Transverse colon (tissue), 4 donors: ENCODE results near the gene MUC4. TPM values are rescaled to one million over a fixed set of nuclear protein-coding genes. Genes with fewer than 3 reads are reported as not detected.

Experiments
- DNase-seq: peaks from one replicate; pipeline ENCODE4 v3.0.0-alpha.2; 2019
- H3K27ac ChIP-seq, 4 donors: fragments of 200-600 bp; sonication (generic); 2 replicates each; pipeline ENCODE4 v1.5.1; 2016 to 2018; ENCODE audit warnings: inconsistent platforms in 4 of 4
- H3K27me3 ChIP-seq: fragments of 200-600 bp; sonication (generic); 2 replicates; pipeline ENCODE4 v1.5.1; 2017; ENCODE audit warnings: inconsistent platforms
- H3K36me3 ChIP-seq, 4 donors: fragments of 200-600 bp; sonication (generic); 2 replicates each; pipeline ENCODE4 v1.5.1; 2017 to 2019; ENCODE audit warnings: inconsistent platforms in 4 of 4
- H3K4me1 ChIP-seq, 4 donors: fragments of 200-600 bp; sonication (generic); 2 replicates each; pipeline ENCODE4 v1.5.1; 2017 to 2020; ENCODE audit warnings: inconsistent platforms in 4 of 4
- H3K4me3 ChIP-seq, 4 donors: fragments of 200-600 bp; sonication (generic); 1 replicate in 1 of 4; 2 replicates in 3 of 4; pipeline versions ENCODE4 v1.5.1 to v1.6.1; 2017 to 2019; ENCODE audit warnings: inconsistent platforms in 4 of 4
- H3K9me3 ChIP-seq, 2 donors: fragments of 200-600 bp; sonication (generic); 2 replicates each; pipeline ENCODE4 v1.5.1; 2017 to 2019; ENCODE audit warnings: inconsistent platforms in 2 of 2
- CTCF ChIP-seq, 5 experiments: fragments of 200-600 bp in 3 of 5; fragments of 450-650 bp in 2 of 5; sonication (generic) in 3 of 5; IDR thresholded peaks; 1 replicate in 2 of 5; 2 replicates in 3 of 5; pipeline ENCODE4 v1.5.1; 2016 to 2017; ENCODE audit warnings: antibody characterized with exemption in 5 of 5, inconsistent platforms in 3 of 5, mild to moderate bottlenecking in 2 of 5, moderate library complexity in 1 of 5
- EP300 ChIP-seq: sonication (generic); formaldehyde crosslinking; IDR thresholded peaks from one replicate; pipeline ENCODE4 v1.6.1; 2017; ENCODE audit warnings: antibody characterized with exemption, low read depth
- POLR2A ChIP-seq: fragments of 450-650 bp; IDR thresholded peaks from one replicate; pipeline ENCODE4 v1.6.1; 2016; ENCODE audit warnings: antibody characterized with exemption, mild to moderate bottlenecking, moderate library complexity
- POLR2AphosphoS5 ChIP-seq, 3 donors: sonication (generic); formaldehyde crosslinking; IDR thresholded peaks; one replicate each; pipeline ENCODE4 v1.6.1; 2016; ENCODE audit warnings: antibody characterized with exemption in 3 of 3
- WGBS, 2 donors: methylation state at CpG; one replicate each; pipeline ENCODE4 v1.1.5; 2018; ENCODE audit warnings: low coverage in 1 of 2; 5-methylcytosine and 5-hydroxymethylcytosine counted together
- in situ Hi-C, 4 donors: fragments of 200-750 bp; cut with MboI; loops; one replicate each; pipeline versions ENCODE4 v1.15.0 to v1.15.1; 2017; ENCODE audit warnings: low sequenced_read_pairs in 3 of 4, low pct_ligation_motif_present in 1 of 4, low pct_unique_long_range_greater_than_20kb in 1 of 4
- intact Hi-C: fragments of 100-400 bp; cut with DNase I; formaldehyde crosslinking; loops from one replicate; pipeline ENCODE4 v1.15.1; 2023; ENCODE audit warnings: low total_unique reads
- total RNA-seq, 4 donors: library from RNA; depleted of rRNA; stranded (reverse); fragments of >200 nt; gene quantifications; one replicate each; pipeline ENCODE4 v1.1.0, GENCODE V29; 2016

The MUC4 gene
- total RNA-seq, 4 donors from 2014 or later = 111 to 354 (median 170) TPM

DNA sequence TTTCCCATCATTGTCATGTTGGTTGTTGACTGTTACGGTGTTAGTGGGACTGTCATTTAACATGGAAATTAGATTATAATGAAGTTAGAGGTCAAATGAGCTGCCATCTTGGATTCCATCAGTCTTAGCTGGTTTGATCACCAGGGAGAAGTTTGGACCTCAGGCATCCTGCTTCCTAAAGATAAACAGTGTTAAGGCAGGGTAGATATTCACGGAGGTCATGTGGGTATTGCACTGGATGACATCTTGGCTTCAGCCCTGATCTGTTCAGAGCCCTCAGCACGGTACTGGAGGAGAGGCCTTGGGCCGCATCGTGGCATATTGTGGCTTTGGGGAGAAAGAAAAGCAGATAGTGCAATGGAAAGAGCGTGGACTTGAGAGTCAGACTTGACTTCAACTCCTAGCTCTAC lies 102.0 kb downstream of the MUC4 start:
- TF ChIP-seq EP300 = no peak
- no peak for TF ChIP-seq POLR2A
- TF ChIP-seq POLR2AphosphoS5 (IDR thresholded peaks at IDR 0.05) = no peak
- TF ChIP-seq CTCF (IDR thresholded peaks at IDR 0.05) = no peak
- in situ Hi-C loops (no loop called here), intact Hi-C loops (no loop called here)
- Histone ChIP-seq H3K36me3 (peaks cover 0 to 26% (median 2%) of the 10 kb centered on the region in 4 donors), H3K27ac (no peak overlapping the region), H3K4me3 (no peak overlapping the region), H3K9me3 (no peaks in the 10 kb centered on the region), H3K27me3 (no peaks in the 10 kb centered on the region), H3K4me1 (no peaks in the 10 kb centered on the region)
- no peak for DNase-seq
- 93 to 96% methylated on average over 6 of the region's 6 CpGs for WGBS, 2 donors

DNA sequence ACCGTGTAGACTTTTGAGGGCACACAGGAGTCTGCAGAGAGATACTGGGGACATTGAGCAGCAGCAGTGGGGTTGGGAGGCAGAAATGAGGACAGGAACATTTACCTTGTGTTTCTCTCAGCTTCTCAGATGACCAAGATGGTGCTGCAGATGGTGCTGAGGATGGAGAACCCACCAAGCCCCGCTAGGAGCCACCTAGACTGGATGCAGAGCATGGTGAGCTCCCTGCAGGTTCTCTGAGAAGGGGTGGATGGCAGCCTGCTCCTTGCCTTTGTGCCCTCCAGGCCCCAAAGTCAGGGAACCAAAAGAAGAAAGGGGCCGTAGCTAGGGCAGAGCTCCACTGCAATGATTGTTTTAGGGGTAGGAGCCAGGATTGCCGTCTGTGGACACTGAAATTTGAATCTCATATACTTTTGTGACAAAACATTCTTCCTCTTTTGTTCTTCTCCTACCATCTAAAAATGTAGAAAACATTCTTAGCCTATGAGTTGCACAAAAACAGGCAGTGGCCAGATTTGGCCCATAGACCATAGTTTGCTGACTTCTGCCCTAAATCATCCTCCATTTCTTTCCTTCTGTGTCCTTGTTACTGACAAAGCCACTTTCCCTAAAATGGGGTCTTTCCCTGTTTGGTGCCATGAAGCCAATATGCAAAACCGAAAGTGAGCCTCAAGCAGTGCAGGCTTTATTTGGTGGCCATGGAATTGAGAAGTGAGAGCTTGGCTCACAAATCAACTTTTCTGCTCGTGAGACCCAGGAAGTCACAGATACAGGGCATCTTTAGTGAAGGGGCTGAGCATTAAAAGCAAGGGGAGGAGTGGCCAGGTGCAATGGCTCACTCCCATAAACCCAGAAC lies 102.9 kb downstream of the MUC4 start:
- peaks cover 0 to 21% (median 2%) of the 10 kb centered on the region in 4 donors for H3K36me3 ChIP-seq
- H3K4me1 ChIP-seq = no peaks in the 10 kb centered on the region
- no peaks in the 10 kb centered on the region for H3K9me3 ChIP-seq
- TF ChIP-seq EP300 (no peak), POLR2A (no peak), CTCF (IDR thresholded peaks at IDR 0.05) (no peak), POLR2AphosphoS5 (IDR thresholded peaks at IDR 0.05) (no peak)
- in situ Hi-C loops = no loop called here
- no peak overlapping the region for H3K4me3 ChIP-seq
- no peak for DNase-seq
- H3K27ac ChIP-seq = no peak overlapping the region
- 83 to 93% methylated on average over 5 to 6 of the region's 6 CpGs for WGBS, 2 donors
- no peaks in the 10 kb centered on the region for H3K27me3 ChIP-seq
- intact Hi-C loops = no loop called here

- intact Hi-C loops = no loop called here
- no peaks in the 10 kb centered on the region for H3K9me3 ChIP-seq
- H3K4me3 ChIP-seq = no peak overlapping the region
- DNase-seq = no peak
- TF ChIP-seq POLR2A (no peak), CTCF (IDR thresholded peaks at IDR 0.05) (no peak), EP300 (no peak), POLR2AphosphoS5 (IDR thresholded peaks at IDR 0.05) (no peak)
- H3K27me3 ChIP-seq = no peaks in the 10 kb centered on the region
- in situ Hi-C loops = no loop called here
- peaks cover 0 to 21% (median 2%) of the 10 kb centered on the region in 4 donors for H3K36me3 ChIP-seq
- WGBS, 2 donors = 98 to 100% methylated on average over 1 to 6 of the region's 6 CpGs
- H3K27ac ChIP-seq = no peak overlapping the region
- H3K4me1 ChIP-seq = no peaks in the 10 kb centered on the region
Observed at GRCh38 chr3:195708061-195708460, 103.7 kb downstream of the MUC4 start.

- no peak for DNase-seq
- in situ Hi-C loops = no loop called here
- intact Hi-C loops = no loop called here
Observed at GRCh38 chr3:195705081-195705991, 106.4 kb downstream of the MUC4 start.

More at GRCh38 chr3:195705081-195705991, 106.4 kb downstream of the MUC4 start:
- 68 to 80% methylated on average over 3 to 9 of the region's 9 CpGs for WGBS, 2 donors
- Histone ChIP-seq H3K4me1 (no peaks in the 10 kb centered on the region), H3K9me3 (no peaks in the 10 kb centered on the region), H3K27me3 (no peaks in the 10 kb centered on the region), H3K4me3 (no peak overlapping the region), H3K36me3 (peaks cover 0 to 11% (median 2%) of the 10 kb centered on the region in 4 donors), H3K27ac (no peak overlapping the region)
- TF ChIP-seq POLR2AphosphoS5 (IDR thresholded peaks at IDR 0.05) (no peak), CTCF (IDR thresholded peaks at IDR 0.05) (no peak), EP300 (no peak)
